GM21515 (cell line): ENCODE data around the gene CAMTA1.

Experiments
- ATAC-seq: cut with Tn5 transposase; IDR thresholded peaks from one replicate; pipeline ENCODE4 v1.9.1; 2021; ENCODE audit not compliant: unreplicated experiment

CAMTA1 gene

GRCh38 chr1:7534061-7534825, 749.0 kb downstream of the CAMTA1 start:
- ATAC-seq = no peak

DNA sequence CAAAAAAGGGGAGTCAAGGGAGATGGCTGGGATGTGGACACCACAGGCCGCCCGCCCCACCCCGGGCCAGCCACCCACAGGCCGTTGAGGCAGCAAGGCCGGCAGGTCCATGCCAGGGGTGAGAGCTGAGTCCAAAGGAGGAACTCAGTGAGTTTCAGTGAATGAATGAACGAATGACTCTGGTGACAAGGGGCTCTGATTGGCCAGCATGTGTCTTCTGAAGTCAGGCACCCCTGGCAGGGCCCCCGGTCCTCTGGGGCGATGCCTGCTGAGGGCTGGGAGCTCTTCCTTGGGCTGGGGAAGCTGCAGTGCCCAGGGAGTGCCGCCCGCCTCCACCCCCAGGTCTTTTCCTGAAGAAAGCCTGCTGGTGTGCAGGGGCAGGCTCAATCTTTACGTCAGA, 749.8 kb downstream of the CAMTA1 start:
- ATAC-seq = no peak

- no peak for ATAC-seq
Measured at GRCh38 chr1:7535934-7536878, 751.0 kb downstream of the CAMTA1 start.

DNA sequence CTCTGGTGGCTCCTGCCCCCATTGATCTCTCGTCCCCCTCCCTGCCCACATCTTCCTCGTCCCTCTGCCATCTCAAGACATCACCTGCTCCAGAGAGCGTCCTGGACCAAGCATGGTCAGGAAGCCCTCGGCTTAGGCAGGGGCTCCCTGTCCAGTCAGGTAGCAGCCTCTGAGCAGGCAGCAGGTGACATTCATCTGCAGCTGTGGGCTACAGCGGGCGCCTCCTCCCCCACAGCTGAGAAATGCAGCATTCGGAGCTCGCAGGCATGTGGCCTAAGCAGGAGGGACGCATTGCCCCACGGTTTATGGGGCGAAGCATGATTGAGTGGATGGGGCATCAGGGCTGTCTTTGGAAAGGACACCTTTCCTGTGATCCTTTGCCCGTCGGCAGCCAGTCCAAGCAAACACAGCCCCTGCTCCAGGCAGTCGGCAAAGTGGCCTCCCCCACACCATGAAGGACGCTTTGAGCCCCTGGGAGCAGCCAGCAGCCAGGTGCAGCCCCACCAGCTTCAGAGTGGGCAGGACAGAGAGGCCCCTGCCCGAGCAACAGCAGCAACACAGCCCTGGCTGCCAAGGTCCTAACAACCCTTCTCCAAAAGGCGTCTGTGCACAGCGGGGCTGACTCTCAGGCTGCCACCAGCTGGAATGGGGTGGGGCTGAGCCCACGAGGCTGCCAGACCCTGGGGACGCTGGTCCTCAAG, 751.8 kb downstream of the CAMTA1 start:
- ATAC-seq = no peak

DNA sequence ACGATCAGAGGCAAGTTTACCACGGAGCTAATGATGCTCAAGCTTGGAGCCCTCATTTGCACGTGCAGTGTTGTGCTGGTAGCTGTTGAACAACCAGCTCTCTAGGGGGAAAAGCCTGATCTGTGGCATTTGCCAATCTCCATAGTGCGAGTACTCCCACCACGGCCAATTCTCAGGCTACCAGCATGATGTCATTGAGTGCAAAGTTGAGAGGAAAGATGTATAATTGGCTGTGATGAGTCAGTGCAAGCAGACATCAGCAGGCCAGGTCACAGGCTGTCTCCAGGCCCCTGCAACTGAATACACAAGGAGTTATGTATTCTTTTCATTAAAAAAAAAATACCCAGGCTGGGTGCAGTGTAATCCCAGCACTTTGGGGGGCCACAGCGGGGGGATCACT, 752.8 kb downstream of the CAMTA1 start:
- ATAC-seq = no peak

DNA sequence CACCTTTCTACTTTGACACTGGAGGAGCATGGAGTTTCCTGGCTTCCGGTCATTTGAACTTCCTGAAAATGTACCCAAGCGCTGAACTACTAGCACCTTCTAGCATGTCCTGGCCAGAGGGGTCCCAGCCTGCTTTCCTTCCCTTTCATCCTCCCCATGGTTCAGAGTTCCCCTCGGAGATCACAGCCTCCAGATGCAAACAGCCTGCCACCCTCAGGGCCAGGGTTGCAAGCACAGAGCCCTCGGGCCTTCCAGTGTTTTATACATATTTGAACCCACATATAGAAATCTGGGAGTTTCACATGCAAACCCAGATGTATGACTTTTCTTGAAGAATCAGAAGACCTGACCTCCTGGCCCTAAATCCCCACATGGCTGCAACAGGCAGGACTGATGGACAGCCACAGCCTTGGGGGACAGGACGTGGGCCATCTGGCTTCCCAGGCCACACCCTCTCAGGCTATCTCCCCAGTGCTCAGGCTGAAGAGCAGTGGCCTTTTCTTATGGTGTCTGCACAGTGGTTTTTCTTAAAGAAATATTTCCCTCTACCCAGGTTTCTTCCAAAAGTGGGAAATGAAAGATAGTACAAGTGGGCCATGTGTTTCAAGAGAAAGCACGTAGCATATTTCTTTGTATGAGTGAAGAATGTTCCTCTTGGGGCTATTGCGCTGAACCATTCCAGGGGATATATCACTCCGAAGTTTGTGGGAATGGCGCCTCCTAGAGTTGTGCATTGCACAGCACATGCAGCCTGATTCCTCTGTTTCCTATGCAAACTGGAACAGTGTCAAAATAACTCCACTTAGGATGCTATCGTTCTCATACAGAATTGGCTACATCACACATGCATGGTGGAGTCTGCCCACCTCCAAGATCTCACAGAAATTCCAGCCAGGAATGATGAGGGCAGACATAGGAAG, 753.9 kb downstream of the CAMTA1 start:
- no peak for ATAC-seq

DNA sequence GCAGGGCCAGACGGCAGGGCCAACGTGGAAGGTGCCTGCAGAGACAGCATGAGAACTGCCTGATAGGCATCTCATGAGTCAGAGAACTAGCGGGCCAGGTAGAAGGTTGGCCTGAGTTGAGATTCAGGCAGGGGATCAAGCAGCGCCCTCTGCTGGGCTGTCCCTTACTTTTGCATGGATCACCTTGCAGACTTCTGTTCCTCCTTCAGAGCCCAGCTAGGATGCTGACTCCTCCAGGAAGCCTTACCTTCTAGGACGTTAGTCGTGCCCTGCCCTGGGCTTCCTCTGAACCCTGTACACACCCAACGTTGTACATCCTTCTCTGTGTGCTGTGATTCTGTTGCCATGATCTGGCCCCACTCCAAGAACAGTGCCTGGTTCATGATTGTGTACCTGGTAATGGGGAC, 754.5 kb downstream of the CAMTA1 start:
- no peak for ATAC-seq

GRCh38 chr1:7540816-7541215, 755.6 kb downstream of the CAMTA1 start:
- ATAC-seq = no peak

DNA sequence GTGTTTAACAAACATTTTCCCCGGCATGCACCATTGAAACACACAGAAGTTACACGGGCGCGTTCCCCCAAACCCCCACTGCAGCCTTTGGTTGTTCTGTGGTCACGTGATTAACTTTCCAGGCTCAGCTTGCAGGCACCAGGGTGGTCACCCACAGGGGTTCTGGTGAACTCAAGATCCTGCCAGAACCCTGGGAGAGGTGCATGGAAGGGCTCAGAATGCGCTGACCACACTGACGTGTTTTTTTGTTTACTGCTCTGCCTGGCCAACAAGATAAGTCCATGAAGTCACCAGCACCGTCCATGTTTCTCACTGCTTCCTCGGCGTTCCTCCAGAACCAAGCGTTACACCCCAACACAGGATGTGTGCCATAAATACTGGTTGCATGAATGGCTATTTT, 756.4 kb downstream of the CAMTA1 start:
- no peak for ATAC-seq

- no peak for ATAC-seq
Measured at GRCh38 chr1:7543718-7544090, 758.5 kb downstream of the CAMTA1 start.

GRCh38 chr1:7549277-7550161, 764.3 kb downstream of the CAMTA1 start:
- ATAC-seq = no peak

DNA sequence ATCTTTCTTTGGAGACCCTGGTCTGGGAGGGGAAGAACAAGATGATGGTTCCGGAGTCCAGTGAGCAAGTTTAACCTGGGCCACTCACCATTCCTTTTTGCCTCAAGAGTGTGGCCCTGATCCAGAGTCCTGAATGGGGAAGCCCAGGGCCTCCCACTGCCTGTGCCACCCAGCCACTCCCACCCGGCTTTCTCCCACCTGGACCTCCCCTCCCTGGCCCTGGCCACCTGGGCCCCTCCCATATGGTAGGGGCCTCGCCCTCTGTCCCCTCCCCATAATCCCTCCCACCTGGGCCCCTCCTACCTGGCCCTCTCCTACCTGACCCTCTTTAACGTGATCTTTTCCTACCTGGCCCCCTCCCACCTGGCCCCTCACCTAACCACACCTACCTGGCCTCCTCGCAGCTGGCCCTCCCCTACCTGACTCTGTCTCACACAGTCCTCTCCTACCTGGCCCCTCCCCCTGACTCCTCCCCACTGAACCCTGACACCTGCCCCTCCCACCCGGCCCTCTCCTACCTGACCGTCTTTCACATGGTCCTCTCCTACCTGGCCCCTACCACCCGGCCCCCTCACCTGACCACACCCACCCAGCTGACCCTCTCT, 765.1 kb downstream of the CAMTA1 start:
- ATAC-seq = no peak

DNA sequence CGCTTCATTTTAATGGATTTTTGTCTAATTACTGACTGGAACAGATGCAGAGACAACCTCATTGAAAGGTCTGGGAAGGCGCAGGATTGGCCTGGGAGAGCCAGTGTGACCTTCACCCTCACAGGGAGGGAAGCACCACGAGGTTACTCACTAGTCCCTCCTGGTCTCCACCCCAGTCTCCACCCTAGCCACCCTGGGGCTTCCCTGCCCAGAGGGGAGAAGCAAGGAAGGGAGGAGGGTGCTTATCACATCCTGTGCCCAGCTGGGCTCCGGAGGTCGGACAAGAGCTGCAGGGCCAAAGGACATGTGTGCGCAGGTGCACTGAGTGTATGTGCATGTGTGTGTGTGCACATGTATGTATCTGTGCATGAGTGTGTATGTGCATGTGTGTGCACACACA, 765.7 kb downstream of the CAMTA1 start:
- ATAC-seq = no peak

DNA sequence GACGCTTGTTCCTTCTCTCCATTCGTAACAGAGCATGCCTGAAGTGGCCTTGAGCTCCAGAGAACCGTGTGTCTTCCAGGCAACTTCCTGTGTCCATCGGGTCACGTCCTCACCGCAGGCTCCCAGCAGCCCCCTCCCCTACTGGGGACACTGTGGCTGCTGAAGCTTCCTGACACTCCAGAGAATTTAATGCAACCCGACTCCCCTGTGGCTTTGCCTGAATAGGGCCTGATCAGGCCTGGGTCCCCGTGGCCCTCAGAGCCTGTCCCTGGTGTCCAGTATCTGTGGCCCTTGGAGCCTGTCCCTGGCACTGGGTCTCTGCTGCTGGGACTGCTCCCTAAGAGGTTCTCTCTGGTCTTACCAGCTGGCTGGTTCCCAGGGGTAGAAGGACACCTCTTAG, 766.2 kb downstream of the CAMTA1 start:
- ATAC-seq = no peak

- no peak for ATAC-seq
Measured at GRCh38 chr1:7552402-7552801, 767.1 kb downstream of the CAMTA1 start.

GRCh38 chr1:7553042-7553690, 767.9 kb downstream of the CAMTA1 start:
- ATAC-seq = no peak

DNA sequence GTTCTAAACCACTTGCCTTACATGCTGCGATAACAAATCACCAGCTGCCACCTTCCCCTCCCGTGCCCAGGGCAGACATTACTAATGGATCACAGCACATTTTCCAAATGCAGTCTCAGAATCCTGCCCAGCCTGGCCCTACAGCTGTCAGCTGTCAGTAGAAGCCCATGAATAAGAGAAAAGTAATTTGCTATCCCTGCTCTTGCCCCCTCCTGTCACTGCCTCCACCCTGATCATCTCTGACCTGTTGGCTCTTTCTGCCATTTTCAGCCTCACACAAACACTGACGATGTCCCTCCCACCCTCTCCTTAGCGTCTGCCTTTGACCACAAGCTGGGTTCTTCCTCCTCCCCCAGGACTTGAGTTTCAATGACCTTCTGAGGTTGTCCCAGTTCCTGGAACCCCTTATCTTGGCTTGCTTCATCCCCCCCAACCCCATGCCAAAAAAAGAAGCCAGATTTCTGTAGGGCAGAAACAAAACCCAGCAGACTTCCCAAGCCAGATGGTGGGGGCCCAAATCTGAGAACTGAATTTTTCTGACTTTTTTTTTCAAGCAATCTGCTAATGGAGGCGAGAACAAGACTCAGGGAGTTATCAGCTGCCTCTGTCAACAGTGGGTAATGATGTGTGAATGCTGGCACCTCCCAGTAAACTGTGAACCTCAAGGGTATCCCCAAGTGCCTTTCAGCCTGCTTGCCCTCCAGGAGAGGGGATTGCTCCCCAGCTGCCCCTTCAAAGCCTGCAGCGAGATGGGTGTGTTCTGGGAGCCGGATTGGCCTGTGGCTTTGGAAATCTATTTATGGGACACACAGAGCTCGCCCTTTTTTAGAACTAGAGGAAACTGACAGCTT, 769.4 kb downstream of the CAMTA1 start:
- ATAC-seq = no peak
